Measurements from ENCODE around the gene ITPR1. TPM values are rescaled to one million over a fixed set of nuclear protein-coding genes. Genes with fewer than 3 reads are reported as not detected.

ITPR1 gene
- total RNA-seq, 2 experiments from 2014 or later: 74.3 to 76.2 TPM

- POLR2A ChIA-PET: no interaction called here
- Mint-ChIP-seq H3K4me1 (peaks cover 38% of the 10 kb centered on the region), H3K4me3 (peak overlapping the region; percentile 32), H3K9me3 (peaks cover 3% of the 10 kb centered on the region), H3K27me3 (no peaks in the 10 kb centered on the region), H3K36me3 (peaks cover 77% of the 10 kb centered on the region), H3K27ac (peak overlapping the region; percentile 68)
- ATAC-seq (ENCODE audit: low read depth) (peak; percentile 30), DNase-seq (no peak)
Measured at GRCh38 chr3:4703054-4703480, 209.9 kb downstream of the ITPR1 start.

GRCh38 chr3:4704552-4704951, 211.4 kb downstream of the ITPR1 start:
- no peaks in the 10 kb centered on the region for H3K27me3 Mint-ChIP-seq
- H3K27ac Mint-ChIP-seq: no peak overlapping the region
- H3K9me3 Mint-ChIP-seq: peaks cover 3% of the 10 kb centered on the region
- H3K4me1 Mint-ChIP-seq: peaks cover 46% of the 10 kb centered on the region
- POLR2A ChIA-PET: no interaction called here
- no peak for DNase-seq
- no peak overlapping the region for H3K4me3 Mint-ChIP-seq
- peak; percentile 31 for ATAC-seq (ENCODE audit: low read depth)
- H3K36me3 Mint-ChIP-seq: peaks cover 82% of the 10 kb centered on the region

DNA sequence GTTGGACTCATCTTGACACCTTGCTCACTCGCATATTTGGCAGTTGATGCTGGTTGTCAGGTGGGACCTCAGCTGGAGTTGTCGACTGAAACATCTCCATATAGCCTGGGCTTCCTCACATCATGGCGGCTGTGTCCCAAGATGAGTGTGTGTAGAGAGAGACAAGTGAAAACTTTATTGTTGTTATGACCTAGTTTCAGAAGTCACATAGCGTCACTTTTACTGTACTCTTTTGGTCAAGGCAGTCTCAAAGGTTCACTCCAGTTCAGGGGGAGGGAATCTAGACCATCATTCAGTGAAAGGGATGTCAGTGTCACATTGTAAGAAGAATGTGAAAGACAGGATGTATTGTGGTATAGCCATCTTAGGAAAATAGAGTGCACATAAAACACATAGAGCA, 214.2 kb downstream of the ITPR1 start:
- H3K27ac Mint-ChIP-seq: no peak overlapping the region
- H3K9me3 Mint-ChIP-seq: peaks cover 3% of the 10 kb centered on the region
- H3K27me3 Mint-ChIP-seq: no peaks in the 10 kb centered on the region
- POLR2A ChIA-PET: no interaction called here
- ATAC-seq (ENCODE audit: low read depth) (no peak), DNase-seq (no peak)
- peaks cover 72% of the 10 kb centered on the region for H3K36me3 Mint-ChIP-seq
- no peak overlapping the region for H3K4me3 Mint-ChIP-seq
- H3K4me1 Mint-ChIP-seq: peaks cover 52% of the 10 kb centered on the region

GRCh38 chr3:4708230-4708629, 215.1 kb downstream of the ITPR1 start:
- no peaks in the 10 kb centered on the region for H3K27me3 Mint-ChIP-seq
- H3K4me3 Mint-ChIP-seq: no peak overlapping the region
- ATAC-seq (ENCODE audit: low read depth) (no peak), DNase-seq (no peak)
- peaks cover 70% of the 10 kb centered on the region for H3K36me3 Mint-ChIP-seq
- POLR2A ChIA-PET: no interaction called here
- peaks cover 44% of the 10 kb centered on the region for H3K4me1 Mint-ChIP-seq
- peaks cover 3% of the 10 kb centered on the region for H3K9me3 Mint-ChIP-seq
- H3K27ac Mint-ChIP-seq: no peak overlapping the region

DNA sequence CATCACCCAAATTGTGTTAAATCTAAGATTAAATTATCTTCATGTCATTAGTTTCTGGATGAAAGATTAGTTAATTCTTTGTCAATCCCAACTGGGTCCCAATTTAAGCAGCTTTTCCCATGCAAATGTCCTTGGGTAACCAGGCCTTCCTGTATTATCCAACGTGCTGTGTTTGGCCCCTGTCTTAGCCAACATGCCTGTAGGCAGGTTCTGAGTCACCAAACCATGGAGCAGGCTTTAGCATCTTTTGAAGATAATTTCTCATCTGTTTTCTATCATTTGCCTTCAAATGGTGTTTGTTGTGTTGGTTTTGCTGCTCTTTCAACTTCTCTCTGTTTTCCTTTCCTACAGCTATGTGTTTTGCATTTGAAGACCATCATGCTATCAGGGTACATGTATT, 216.2 kb downstream of the ITPR1 start:
- H3K4me3 Mint-ChIP-seq: no peak overlapping the region
- peaks cover 3% of the 10 kb centered on the region for H3K9me3 Mint-ChIP-seq
- ATAC-seq (ENCODE audit: low read depth): no peak
- H3K36me3 Mint-ChIP-seq: peaks cover 63% of the 10 kb centered on the region
- H3K27ac Mint-ChIP-seq: no peak overlapping the region
- peaks cover 39% of the 10 kb centered on the region for H3K4me1 Mint-ChIP-seq
- no peak for DNase-seq
- POLR2A ChIA-PET: no interaction called here
- H3K27me3 Mint-ChIP-seq: no peaks in the 10 kb centered on the region

GRCh38 chr3:4710191-4710590, 217.0 kb downstream of the ITPR1 start:
- no peak overlapping the region for H3K4me3 Mint-ChIP-seq
- DNase-seq: no peak
- peaks cover 63% of the 10 kb centered on the region for H3K36me3 Mint-ChIP-seq
- POLR2A ChIA-PET: interaction anchor here (0.5 kb wide), 1 partner anchor 273 kb away, joined by 3 read pairs; no protein-coding TSS in a partner anchor
- no peak overlapping the region for H3K27ac Mint-ChIP-seq
- peaks cover 3% of the 10 kb centered on the region for H3K9me3 Mint-ChIP-seq
- no peaks in the 10 kb centered on the region for H3K27me3 Mint-ChIP-seq
- no peak for ATAC-seq (ENCODE audit: low read depth)
- peaks cover 30% of the 10 kb centered on the region for H3K4me1 Mint-ChIP-seq

GRCh38 chr3:4711680-4711992, 218.5 kb downstream of the ITPR1 start:
- POLR2A ChIA-PET: interaction anchor here (0.6 to 2.2 kb wide), 12 partner anchors 9 to 346 kb away, joined by 3 to 45 read pairs (median 4); partner anchors contain the start of gene BHLHE40
- no peak overlapping the region for H3K27ac Mint-ChIP-seq

DNA sequence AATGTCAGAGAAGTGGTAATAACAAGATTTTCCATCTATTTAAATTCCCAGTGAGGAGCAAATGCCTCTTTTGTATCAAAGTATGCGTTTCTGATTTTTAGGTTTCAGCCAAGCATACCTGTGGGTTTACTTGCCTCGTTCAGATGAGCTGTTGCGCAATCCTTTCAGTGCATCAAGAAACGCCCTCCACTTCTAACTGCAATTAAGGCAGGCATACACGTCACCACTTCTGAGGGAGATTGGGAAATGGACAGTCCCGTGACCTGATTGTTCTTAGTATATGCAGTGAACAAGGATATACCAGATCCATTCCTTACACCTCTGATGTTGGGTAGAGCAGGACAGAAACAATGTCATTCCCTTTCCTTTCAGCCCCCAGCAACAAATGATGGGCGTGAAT, 219.0 kb downstream of the ITPR1 start:
- H3K27me3 Mint-ChIP-seq: no peaks in the 10 kb centered on the region
- ATAC-seq (ENCODE audit: low read depth) (no peak), DNase-seq (no peak)
- peaks cover 27% of the 10 kb centered on the region for H3K4me1 Mint-ChIP-seq
- peaks cover 47% of the 10 kb centered on the region for H3K36me3 Mint-ChIP-seq
- H3K9me3 Mint-ChIP-seq: peaks cover 3% of the 10 kb centered on the region
- no peak overlapping the region for H3K4me3 Mint-ChIP-seq
- POLR2A ChIA-PET: interaction anchor here (0.6 to 2.2 kb wide), 12 partner anchors 9 to 346 kb away, joined by 3 to 45 read pairs (median 4); partner anchors contain the start of gene BHLHE40
- H3K27ac Mint-ChIP-seq: no peak overlapping the region

More at GRCh38 chr3:4711680-4711992, 218.5 kb downstream of the ITPR1 start:
- H3K27me3 Mint-ChIP-seq: no peaks in the 10 kb centered on the region
- DNase-seq (no peak), ATAC-seq (ENCODE audit: low read depth) (no peak)
- peaks cover 52% of the 10 kb centered on the region for H3K36me3 Mint-ChIP-seq
- peaks cover 28% of the 10 kb centered on the region for H3K4me1 Mint-ChIP-seq
- no peak overlapping the region for H3K4me3 Mint-ChIP-seq
- H3K9me3 Mint-ChIP-seq: peaks cover 3% of the 10 kb centered on the region

GRCh38 chr3:4714045-4714444, 220.9 kb downstream of the ITPR1 start:
- Mint-ChIP-seq H3K9me3 (no peaks in the 10 kb centered on the region), H3K36me3 (peaks cover 39% of the 10 kb centered on the region), H3K4me1 (peaks cover 11% of the 10 kb centered on the region), H3K27me3 (no peaks in the 10 kb centered on the region), H3K27ac (no peak overlapping the region), H3K4me3 (no peak overlapping the region)
- POLR2A ChIA-PET: no interaction called here
- no peak for ATAC-seq (ENCODE audit: low read depth)
- DNase-seq: no peak

- no peak overlapping the region for H3K4me3 Mint-ChIP-seq
- no peaks in the 10 kb centered on the region for H3K9me3 Mint-ChIP-seq
- no peaks in the 10 kb centered on the region for H3K27me3 Mint-ChIP-seq
- POLR2A ChIA-PET: interaction anchor here (1.3 to 3.7 kb wide), 2 partner anchors 263 to 266 kb away, joined by 3 to 17 read pairs; partner anchors contain the start of gene BHLHE40
- H3K27ac Mint-ChIP-seq: no peak overlapping the region
- ATAC-seq (ENCODE audit: low read depth): no peak
- H3K36me3 Mint-ChIP-seq: peaks cover 34% of the 10 kb centered on the region
- peaks cover 18% of the 10 kb centered on the region for H3K4me1 Mint-ChIP-seq
- no peak for DNase-seq
Measured at GRCh38 chr3:4716266-4716665, 223.1 kb downstream of the ITPR1 start.

DNA sequence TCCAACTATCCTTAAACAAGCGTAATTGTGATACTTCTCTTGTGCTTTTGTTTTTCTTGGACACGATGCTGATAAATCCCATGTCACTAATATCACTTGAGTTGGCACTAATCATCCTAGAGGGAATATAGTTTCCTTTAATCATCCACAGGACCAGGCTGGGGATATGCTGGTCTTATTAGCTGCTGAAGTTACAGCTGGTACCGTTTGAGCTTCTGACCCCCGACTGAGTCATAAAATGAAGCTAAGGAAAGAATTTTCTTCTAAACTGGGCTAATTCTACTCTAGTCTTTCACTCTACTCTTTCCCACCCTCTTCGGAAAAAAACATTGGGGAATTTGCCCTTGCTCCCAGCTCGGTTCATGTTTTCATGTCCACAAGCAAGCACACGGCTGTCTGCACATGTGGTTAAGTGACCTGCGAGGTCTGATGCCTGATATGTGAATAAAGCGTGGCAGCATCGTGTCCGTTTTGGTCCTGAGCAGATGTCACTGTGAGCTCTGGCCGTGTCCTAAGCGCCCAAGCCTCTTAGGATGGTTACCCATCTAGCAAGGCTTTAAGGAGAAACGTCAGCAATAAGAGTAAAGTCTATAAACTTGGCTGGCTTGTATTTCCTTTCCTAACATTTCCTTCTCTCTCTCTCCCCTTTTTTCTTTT, 223.7 kb downstream of the ITPR1 start:
- peak overlapping the region; percentile 23 for H3K27ac Mint-ChIP-seq
- POLR2A ChIA-PET: interaction anchor here (1.3 to 3.7 kb wide), 2 partner anchors 263 to 265 kb away, joined by 3 to 17 read pairs; partner anchors contain the start of gene BHLHE40

GRCh38 chr3:4717363-4717740, 224.2 kb downstream of the ITPR1 start:
- H3K9me3 Mint-ChIP-seq: no peaks in the 10 kb centered on the region
- POLR2A ChIA-PET: interaction anchor here (1.3 to 3.7 kb wide), 2 partner anchors 262 to 265 kb away, joined by 3 to 17 read pairs; partner anchors contain the start of gene BHLHE40
- DNase-seq: no peak
- H3K36me3 Mint-ChIP-seq: peaks cover 26% of the 10 kb centered on the region
- H3K27ac Mint-ChIP-seq: peak overlapping the region; percentile 23
- no peak for ATAC-seq (ENCODE audit: low read depth)
- H3K4me1 Mint-ChIP-seq: peaks cover 21% of the 10 kb centered on the region
- no peaks in the 10 kb centered on the region for H3K27me3 Mint-ChIP-seq
- no peak overlapping the region for H3K4me3 Mint-ChIP-seq

More for the DNA sequence above, 223.7 kb downstream of the ITPR1 start:
- no peak overlapping the region for H3K4me3 Mint-ChIP-seq
- peaks cover 30% of the 10 kb centered on the region for H3K36me3 Mint-ChIP-seq
- ATAC-seq (ENCODE audit: low read depth) (no peak), DNase-seq (no peak)
- H3K9me3 Mint-ChIP-seq: no peaks in the 10 kb centered on the region
- peaks cover 17% of the 10 kb centered on the region for H3K4me1 Mint-ChIP-seq
- H3K27me3 Mint-ChIP-seq: no peaks in the 10 kb centered on the region

GRCh38 chr3:4718179-4718736, 225.1 kb downstream of the ITPR1 start:
- Mint-ChIP-seq H3K4me3 (no peak overlapping the region), H3K27me3 (no peaks in the 10 kb centered on the region), H3K36me3 (peaks cover 23% of the 10 kb centered on the region), H3K4me1 (peaks cover 29% of the 10 kb centered on the region), H3K27ac (no peak overlapping the region), H3K9me3 (no peaks in the 10 kb centered on the region)
- ATAC-seq (ENCODE audit: low read depth) (no peak), DNase-seq (no peak)
- POLR2A ChIA-PET: interaction anchor here (3.7 kb wide), 1 partner anchor 261 kb away, joined by 17 read pairs; the partner anchor contains the start of gene BHLHE40

DNA sequence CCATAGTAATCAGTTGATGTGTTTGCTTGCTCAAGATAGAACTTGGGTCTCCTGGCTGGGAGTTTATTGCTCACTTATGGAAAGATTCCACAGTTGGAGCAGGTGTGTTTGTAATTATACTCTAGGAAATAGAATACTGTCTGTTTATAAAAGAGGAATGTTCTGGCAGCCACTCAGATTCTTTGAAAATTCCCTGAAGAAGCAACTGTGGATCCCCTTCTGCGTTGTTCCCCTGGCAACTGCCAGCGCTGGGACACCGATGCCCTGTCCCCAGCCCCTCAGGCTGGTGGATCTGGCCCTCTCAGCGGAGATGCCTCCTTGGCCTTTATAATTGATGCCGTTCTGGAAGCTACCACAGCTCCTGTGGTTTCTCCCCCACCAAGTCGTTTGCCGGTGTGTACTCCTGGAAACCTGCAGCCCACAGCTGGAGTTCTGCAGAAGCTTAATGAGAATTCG, 225.9 kb downstream of the ITPR1 start:
- POLR2A ChIA-PET: interaction anchor here (3.7 kb wide), 1 partner anchor 261 kb away, joined by 17 read pairs; the partner anchor contains the start of gene BHLHE40
- no peak overlapping the region for H3K27ac Mint-ChIP-seq
- no peak for ATAC-seq (ENCODE audit: low read depth)
- no peak for DNase-seq
- H3K9me3 Mint-ChIP-seq: no peaks in the 10 kb centered on the region
- H3K36me3 Mint-ChIP-seq: peaks cover 23% of the 10 kb centered on the region
- H3K27me3 Mint-ChIP-seq: no peaks in the 10 kb centered on the region
- no peak overlapping the region for H3K4me3 Mint-ChIP-seq
- H3K4me1 Mint-ChIP-seq: peaks cover 32% of the 10 kb centered on the region

All from activated naive CD8-positive, alpha-beta T cell treated with anti-CD3 and anti-CD28 coated beads, Interleukin-2, amount 10 ng/mL, durations not matched to agents 7 days and 5 days (primary cell).